ENCODE data around the gene RPTN.

RPTN gene

DNA sequence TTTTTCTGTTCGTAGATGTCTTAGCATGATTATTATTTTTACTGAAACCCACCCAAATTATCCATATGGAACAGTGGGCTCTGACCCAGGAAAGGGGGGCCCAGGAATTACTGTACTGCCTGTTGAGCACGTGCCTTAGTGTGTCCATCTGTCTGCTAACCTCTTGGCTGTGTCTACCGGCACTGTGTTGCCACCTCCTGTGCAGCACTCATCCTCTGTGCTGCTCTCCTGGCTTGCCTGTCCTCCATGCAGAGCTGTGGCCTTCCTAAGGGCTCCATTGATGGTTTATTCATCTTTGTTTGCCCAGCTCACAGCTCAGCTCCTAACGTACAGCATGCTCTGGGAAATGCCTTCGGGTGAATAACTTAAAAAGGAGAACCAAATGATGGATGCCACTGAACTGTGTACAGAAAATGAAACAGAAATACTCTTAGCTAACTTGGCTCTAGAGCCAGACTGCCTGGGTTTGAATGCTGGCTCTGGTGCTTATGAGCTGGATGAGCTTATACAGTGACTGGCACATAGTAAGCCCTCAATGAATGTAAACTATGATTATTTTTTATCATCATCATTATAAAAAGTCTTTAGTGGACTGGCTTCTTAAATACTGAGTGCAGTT lies 11.4 kb upstream of the RPTN start:
- TF ChIP-seq, protein P1, sequence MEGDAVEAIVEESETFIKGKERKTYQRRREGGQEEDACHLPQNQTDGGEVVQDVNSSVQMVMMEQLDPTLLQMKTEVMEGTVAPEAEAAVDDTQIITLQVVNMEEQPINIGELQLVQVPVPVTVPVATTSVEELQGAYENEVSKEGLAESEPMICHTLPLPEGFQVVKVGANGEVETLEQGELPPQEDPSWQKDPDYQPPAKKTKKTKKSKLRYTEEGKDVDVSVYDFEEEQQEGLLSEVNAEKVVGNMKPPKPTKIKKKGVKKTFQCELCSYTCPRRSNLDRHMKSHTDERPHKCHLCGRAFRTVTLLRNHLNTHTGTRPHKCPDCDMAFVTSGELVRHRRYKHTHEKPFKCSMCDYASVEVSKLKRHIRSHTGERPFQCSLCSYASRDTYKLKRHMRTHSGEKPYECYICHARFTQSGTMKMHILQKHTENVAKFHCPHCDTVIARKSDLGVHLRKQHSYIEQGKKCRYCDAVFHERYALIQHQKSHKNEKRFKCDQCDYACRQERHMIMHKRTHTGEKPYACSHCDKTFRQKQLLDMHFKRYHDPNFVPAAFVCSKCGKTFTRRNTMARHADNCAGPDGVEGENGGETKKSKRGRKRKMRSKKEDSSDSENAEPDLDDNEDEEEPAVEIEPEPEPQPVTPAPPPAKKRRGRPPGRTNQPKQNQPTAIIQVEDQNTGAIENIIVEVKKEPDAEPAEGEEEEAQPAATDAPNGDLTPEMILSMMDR (IDR thresholded peaks at IDR 0.05; ENCODE audit: low read depth, low read length): no peak
- H3K4me3 ChIP-seq (ENCODE audit: low read depth, low read length): no peak overlapping the region

DNA sequence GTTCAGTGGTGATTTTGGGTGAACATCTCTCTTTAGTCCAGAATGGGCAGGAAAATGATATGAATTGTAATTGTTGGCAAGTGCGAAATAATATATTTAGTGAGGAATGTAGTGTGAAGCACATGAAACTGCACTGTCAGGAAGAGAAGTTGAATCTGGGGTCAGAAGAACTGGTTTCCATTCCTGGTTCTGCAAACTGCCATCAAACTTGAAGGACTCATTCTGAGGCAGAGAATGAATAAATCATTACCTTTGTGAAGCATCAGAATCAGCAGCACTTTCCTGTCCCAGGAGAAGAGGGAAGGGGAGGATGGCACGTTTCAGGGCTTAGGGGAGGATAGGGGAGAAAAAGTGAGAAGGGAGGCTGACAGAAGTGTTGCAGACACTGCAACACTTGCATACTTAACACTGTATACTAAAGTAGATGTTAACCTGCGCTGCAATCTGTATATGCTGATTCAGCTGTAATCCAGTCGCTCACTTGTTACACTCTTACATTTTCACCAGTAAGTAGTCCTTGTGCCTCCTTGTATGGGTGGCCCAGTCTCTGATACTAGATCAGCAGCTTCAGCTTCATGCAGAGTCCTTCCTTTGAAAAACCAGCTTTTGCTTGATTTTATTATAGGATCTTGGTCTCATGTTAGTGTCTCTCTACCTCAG lies 10.5 kb upstream of the RPTN start:
- TF ChIP-seq, protein P1 (IDR thresholded peaks at IDR 0.05; ENCODE audit: low read depth, low read length): no peak
- H3K4me3 ChIP-seq (ENCODE audit: low read depth, low read length): no peak overlapping the region

DNA sequence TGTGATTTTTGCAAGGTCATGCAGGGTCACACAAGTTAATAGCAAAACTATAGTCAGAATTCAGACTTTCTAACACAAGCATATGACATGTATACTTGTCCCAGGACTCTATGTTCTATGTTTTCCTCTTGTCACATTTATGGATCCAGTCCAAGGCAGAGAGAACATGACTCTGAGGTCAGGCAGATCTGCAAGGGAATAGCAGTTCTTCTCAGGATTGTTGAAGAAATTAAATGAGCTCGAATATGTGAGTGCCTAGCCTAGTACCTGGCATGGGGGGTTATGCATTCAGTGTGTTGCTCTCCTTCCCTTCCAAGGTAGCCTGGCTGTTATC lies 9.5 kb upstream of the RPTN start:
- no peak overlapping the region for H3K4me3 ChIP-seq (ENCODE audit: low read depth, low read length)
- TF ChIP-seq, protein P1 (IDR thresholded peaks at IDR 0.05; ENCODE audit: low read depth, low read length): no peak

GRCh38 chr1:152167835-152168534 lies 9.0 kb upstream of the RPTN start:
- H3K4me3 ChIP-seq (ENCODE audit: low read depth, low read length): no peak overlapping the region
- TF ChIP-seq, protein P1 (IDR thresholded peaks at IDR 0.05; ENCODE audit: low read depth, low read length): no peak

- TF ChIP-seq, protein P1 (IDR thresholded peaks at IDR 0.05; ENCODE audit: low read depth, low read length): no peak
Observed at GRCh38 chr1:152166966-152167365, 7.9 kb upstream of the RPTN start.

GRCh38 chr1:152165286-152166077 lies 6.5 kb upstream of the RPTN start:
- no peak overlapping the region for H3K4me3 ChIP-seq (ENCODE audit: low read depth, low read length)
- TF ChIP-seq, protein P1 (IDR thresholded peaks at IDR 0.05; ENCODE audit: low read depth, low read length): no peak

More at GRCh38 chr1:152166966-152167365, 7.9 kb upstream of the RPTN start:
- H3K4me3 ChIP-seq (ENCODE audit: low read depth, low read length): no peak overlapping the region
